Endodermal cell (in vitro differentiated cells): ENCODE measurements around the gene LIPK. TPM values are rescaled to one million over a fixed set of nuclear protein-coding genes. Genes with fewer than 3 reads are reported as not detected.

ENCODE experiments used
- DNase-seq: peaks from one replicate; pipeline ENCODE4 v3.0.0-alpha.2; 2017
- H3K27ac ChIP-seq: 2 replicates; pipeline ENCODE4 v1.5.1; 2013; ENCODE audit warnings: mild to moderate bottlenecking, low read depth, low read length, moderate library complexity
- H3K27me3 ChIP-seq: 2 replicates; pipeline ENCODE4 v1.6.1; 2013; ENCODE audit warnings: mild to moderate bottlenecking, low read length, moderate library complexity; ENCODE audit not compliant: insufficient read depth, control insufficient read depth, poor library complexity, severe bottlenecking
- H3K36me3 ChIP-seq: 2 replicates; pipeline ENCODE4 v1.7.0; 2013; ENCODE audit warnings: mild to moderate bottlenecking, low read length, moderate library complexity; ENCODE audit not compliant: control insufficient read depth, insufficient read depth
- H3K4me1 ChIP-seq: one replicate; pipeline ENCODE4 v1.7.0; 2013; ENCODE audit warnings: low read length; ENCODE audit not compliant: control insufficient read depth, insufficient read depth
- H3K4me3 ChIP-seq: 2 replicates; pipeline ENCODE4 v1.5.1; 2013; ENCODE audit warnings: mild to moderate bottlenecking, low read length, moderate library complexity
- H3K9ac ChIP-seq: 2 replicates; pipeline ENCODE4 v1.6.1; 2013; ENCODE audit warnings: mild to moderate bottlenecking, low read length, moderate library complexity; ENCODE audit not compliant: poor library complexity, severe bottlenecking; ENCODE audit errors: extremely low read depth
- H3K9me3 ChIP-seq: 2 replicates; pipeline ENCODE4 v1.6.1; 2013; ENCODE audit warnings: mild to moderate bottlenecking, low read length, moderate library complexity; ENCODE audit not compliant: control insufficient read depth
- H3K27ac Mint-ChIP-seq: 2 replicates; pipeline ENCODE4 v1.8.0; 2020; ENCODE audit warnings: mixed read lengths
- H3K27me3 Mint-ChIP-seq: 2 replicates; pipeline ENCODE4 v1.8.0; 2021; ENCODE audit warnings: mild to moderate bottlenecking, mixed read lengths; ENCODE audit not compliant: insufficient read depth
- H3K36me3 Mint-ChIP-seq: 2 replicates; pipeline ENCODE4 v1.8.0; 2020; ENCODE audit warnings: low read depth, mixed read lengths
- H3K4me1 Mint-ChIP-seq: 2 replicates; pipeline ENCODE4 v1.8.0; 2020; ENCODE audit warnings: mixed read lengths
- H3K4me3 Mint-ChIP-seq: 2 replicates; pipeline ENCODE4 v1.8.0; 2020; ENCODE audit warnings: mild to moderate bottlenecking, moderate library complexity, mixed read lengths
- H3K9me3 Mint-ChIP-seq: 2 replicates; pipeline ENCODE4 v1.8.0; 2020; ENCODE audit warnings: mild to moderate bottlenecking, mixed read lengths
- CTCF ChIP-seq: fragments of 200-600 bp; sonication (generic); conservative IDR thresholded peaks from 2 replicates; pipeline ENCODE4 v1.5.0; 2021; ENCODE audit warnings: antibody characterized with exemption, mild to moderate bottlenecking
- WGBS, 2 experiments: methylation state at CpG; one replicate each; pipeline versions ENCODE4 v1.1.5 to v1.1.7; 2013; ENCODE audit warnings: missing lambda C conversion rate in 2 of 2, mixed read lengths in 1 of 2; ENCODE audit not compliant: insufficient coverage in 1 of 2, insufficient read length in 1 of 2; 5-methylcytosine and 5-hydroxymethylcytosine counted together
- total RNA-seq, 2 donors: library from RNA; stranded (reverse); fragmentation: NEBNext Ultra II Directional in 1 of 2; extraction: Animal tissue kit (Norgen Biotek cat#: 25700) in 1 of 2; gene quantifications; 2 replicates in 1 of 2; 3 replicates in 1 of 2; pipeline ENCODE4 v1.2.1, GENCODE V29; 2021

The LIPK gene
- total RNA-seq, 2 donors from 2014 or later: not detected

DNA sequence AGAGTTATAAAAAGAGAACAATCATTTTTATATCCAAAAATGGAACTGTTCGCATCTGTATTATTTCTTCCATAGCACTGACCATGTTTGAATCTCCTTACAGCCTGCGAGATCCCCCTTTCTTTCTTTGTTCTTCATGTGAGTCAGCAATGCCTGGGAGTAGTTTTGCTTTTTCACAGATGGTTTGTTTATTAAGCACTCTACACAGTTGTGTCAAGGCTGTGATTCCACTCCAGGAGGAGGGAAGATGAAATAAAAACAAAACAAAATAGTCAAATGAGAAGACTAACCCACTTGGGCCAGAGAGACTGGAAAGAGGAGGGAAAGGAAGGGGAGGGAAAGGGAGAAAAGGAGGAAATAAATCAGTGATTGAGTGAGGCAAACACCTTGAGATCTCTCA, 34.0 kb upstream of the LIPK start:
- no peak overlapping the region for H3K27ac Mint-ChIP-seq
- 100% methylated on average over 2 of the region's 2 CpGs; no CpG with 5 or more reads in 1 of the 2 experiments for WGBS, 2 experiments

DNA sequence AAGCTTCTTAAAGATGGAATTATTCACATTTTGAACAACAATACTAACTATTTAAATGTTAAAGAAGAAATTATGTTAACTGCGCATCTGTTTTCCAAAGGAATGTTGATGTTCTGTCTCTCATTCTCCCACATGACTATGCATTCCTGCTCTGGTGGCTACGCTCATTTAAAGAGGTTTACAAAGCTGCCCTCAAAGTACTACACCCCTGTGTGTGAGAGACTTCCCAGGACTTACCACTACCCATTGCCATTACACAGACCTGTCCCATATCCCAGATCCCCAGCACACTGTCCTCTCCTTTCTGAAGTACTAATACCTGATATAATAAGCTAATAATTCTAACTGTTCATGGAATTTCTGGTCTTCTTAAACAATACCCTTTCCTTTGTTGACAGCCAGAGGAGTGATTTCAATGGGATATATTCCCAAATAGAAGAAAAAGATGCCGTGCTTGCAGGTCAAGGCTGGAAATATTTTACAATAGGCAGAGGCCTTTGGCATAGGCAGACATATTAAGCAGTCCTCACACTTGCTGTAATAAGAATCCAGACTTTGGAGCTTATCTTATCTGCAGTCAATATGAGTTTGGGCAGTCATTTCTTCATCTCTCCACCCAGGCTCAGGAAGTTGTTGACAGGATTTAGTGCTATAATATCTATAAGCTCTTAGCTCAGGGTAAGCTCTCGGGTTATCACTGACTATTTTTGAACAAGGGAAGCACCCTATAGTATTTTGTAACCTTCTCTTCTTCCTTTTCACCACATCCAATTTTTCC, 29.6 kb upstream of the LIPK start:
- DNase-seq: no peak
- Mint-ChIP-seq H3K27ac (no peak overlapping the region), H3K36me3 (no peaks in the 10 kb centered on the region), H3K9me3 (no peaks in the 10 kb centered on the region), H3K4me1 (no peaks in the 10 kb centered on the region), H3K4me3 (no peak overlapping the region), H3K27me3 (no peaks in the 10 kb centered on the region)
- Histone ChIP-seq H3K36me3 (no peaks in the 10 kb centered on the region), H3K4me3 (no peak overlapping the region), H3K9ac (no peak overlapping the region), H3K27me3 (no peaks in the 10 kb centered on the region), H3K9me3 (no peaks in the 10 kb centered on the region), H3K27ac (no peak overlapping the region), H3K4me1 (no peaks in the 10 kb centered on the region)
- 85 to 89% methylated on average over 2 to 4 of the region's 4 CpGs for WGBS, 2 experiments
- TF ChIP-seq CTCF: no peak

More for the DNA sequence above, 34.0 kb upstream of the LIPK start:
- Histone ChIP-seq H3K9ac (no peak overlapping the region), H3K27ac (no peak overlapping the region), H3K9me3 (no peaks in the 10 kb centered on the region), H3K4me3 (no peak overlapping the region), H3K36me3 (no peaks in the 10 kb centered on the region), H3K4me1 (no peaks in the 10 kb centered on the region), H3K27me3 (no peaks in the 10 kb centered on the region)
- Mint-ChIP-seq H3K4me3 (no peak overlapping the region), H3K27me3 (no peaks in the 10 kb centered on the region), H3K36me3 (no peaks in the 10 kb centered on the region), H3K9me3 (no peaks in the 10 kb centered on the region), H3K4me1 (no peaks in the 10 kb centered on the region)
- DNase-seq: no peak
- TF ChIP-seq CTCF: no peak

- TF ChIP-seq CTCF: no peak
- Histone ChIP-seq H3K36me3 (no peaks in the 10 kb centered on the region), H3K4me3 (no peak overlapping the region), H3K27ac (no peak overlapping the region), H3K4me1 (no peaks in the 10 kb centered on the region), H3K27me3 (no peaks in the 10 kb centered on the region), H3K9ac (no peak overlapping the region), H3K9me3 (no peaks in the 10 kb centered on the region)
- Mint-ChIP-seq H3K27me3 (peaks cover 6% of the 10 kb centered on the region), H3K9me3 (no peaks in the 10 kb centered on the region), H3K4me3 (no peak overlapping the region), H3K4me1 (no peaks in the 10 kb centered on the region), H3K27ac (no peak overlapping the region), H3K36me3 (no peaks in the 10 kb centered on the region)
- whole genome bisulfite sequencing, 2 experiments: 82% methylated on average over 2 of the region's 4 CpGs; no CpG with 5 or more reads in 1 of the 2 experiments
- DNase-seq: no peak
These were observed 25.1 kb upstream of the LIPK start for GRCh38 chr10:88680958-88681357.
